Parathyroid adenoma (tissue), 2 donors: Measurements from ENCODE around the gene GJC2.

Experiments
- H2AFZ ChIP-seq: fragments of 300-600 bp; sonication (generic); one replicate; pipeline ENCODE4 v1.7.0; 2017; ENCODE audit warnings: antibody characterized with exemption, mild to moderate bottlenecking
- H3K27ac ChIP-seq: fragments of 300-600 bp; sonication (generic); one replicate; pipeline ENCODE4 v1.7.0; 2017
- H3K27me3 ChIP-seq: fragments of 300-600 bp; sonication (generic); one replicate; pipeline ENCODE4 v1.7.0; 2017; ENCODE audit warnings: low read length; ENCODE audit not compliant: control insufficient read depth, insufficient read depth
- H3K36me3 ChIP-seq: fragments of 300-600 bp; sonication (generic); one replicate; pipeline ENCODE4 v1.7.0; 2017; ENCODE audit warnings: low read length; ENCODE audit not compliant: control insufficient read depth, insufficient read depth
- H3K4me1 ChIP-seq: fragments of 300-600 bp; sonication (generic); one replicate; pipeline ENCODE4 v1.7.0; 2017; ENCODE audit warnings: control low read depth
- H3K4me2 ChIP-seq: fragments of 300-600 bp; sonication (generic); one replicate; pipeline ENCODE4 v1.7.0; 2017; ENCODE audit warnings: low read length
- H3K4me3 ChIP-seq: fragments of 300-600 bp; sonication (generic); one replicate; pipeline ENCODE4 v1.7.0; 2017; ENCODE audit warnings: low read depth, low read length
- H3K79me2 ChIP-seq: fragments of 300-600 bp; sonication (generic); one replicate; pipeline ENCODE4 v1.7.0; 2017; ENCODE audit warnings: control low read depth
- H3K9ac ChIP-seq: fragments of 300-600 bp; sonication (generic); one replicate; pipeline ENCODE4 v1.7.0; 2017; ENCODE audit warnings: mild to moderate bottlenecking
- H3K9me3 ChIP-seq: fragments of 300-600 bp; sonication (generic); one replicate; pipeline ENCODE4 v1.7.0; 2017; ENCODE audit warnings: low read length; ENCODE audit not compliant: control insufficient read depth
- TF ChIP-seq, protein P1 (sequence below): fragments of 300-600 bp; sonication (generic); IDR thresholded peaks from one replicate; pipeline ENCODE4 v1.7.0; 2017; ENCODE audit warnings: antibody characterized with exemption, mild to moderate bottlenecking
- donor health status: primary hyperparathyroidism.

The GJC2 gene

DNA sequence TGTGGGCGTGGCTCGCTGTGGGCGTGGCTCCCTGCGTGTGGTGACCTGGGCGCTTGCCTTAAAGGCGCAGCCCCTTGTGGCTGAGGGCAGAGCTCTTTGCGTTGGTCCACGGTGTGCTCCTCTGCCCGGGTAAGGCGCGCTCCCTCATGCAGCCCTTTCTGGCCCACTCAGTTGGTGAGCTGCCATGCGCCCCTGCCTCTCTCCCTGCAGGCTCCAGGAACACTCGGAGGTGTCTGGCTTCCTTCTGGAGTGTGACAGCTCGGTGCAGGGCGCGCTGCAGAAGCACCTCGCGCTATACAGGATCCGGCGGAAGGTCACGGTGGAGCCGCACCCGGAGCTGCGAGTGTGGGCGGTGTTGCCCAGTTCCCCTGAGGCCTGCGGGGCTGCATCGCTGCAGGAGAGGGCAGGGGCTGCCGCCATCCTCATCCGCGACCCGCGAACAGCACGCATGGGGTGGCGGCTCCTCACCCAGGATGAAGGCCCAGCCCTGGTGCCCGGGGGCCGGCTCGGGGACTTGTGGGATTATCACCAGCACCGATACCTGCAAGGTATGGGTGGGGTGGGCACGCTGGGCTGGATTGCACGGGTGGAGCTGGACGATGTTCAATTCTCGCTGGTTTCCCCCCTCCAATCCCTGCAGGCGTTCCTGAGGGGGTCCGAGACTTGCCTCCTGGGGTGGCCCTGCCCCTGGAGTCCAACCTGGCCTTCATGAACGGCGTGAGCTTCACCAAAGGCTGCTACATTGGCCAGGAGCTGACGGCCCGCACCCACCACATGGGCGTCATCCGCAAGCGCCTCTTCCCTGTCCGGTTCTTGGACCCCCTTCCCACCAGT is 25.0 kb downstream of the GJC2 start:
- H3K36me3 ChIP-seq = no peaks in the 10 kb centered on the region
- H3K9me3 ChIP-seq = no peaks in the 10 kb centered on the region
- H3K4me1 ChIP-seq = peaks cover 3% of the 10 kb centered on the region
- no peak overlapping the region for H2AFZ ChIP-seq
- no peaks in the 10 kb centered on the region for H3K27me3 ChIP-seq
- H3K4me3 ChIP-seq = no peak overlapping the region
- TF ChIP-seq, protein P1, sequence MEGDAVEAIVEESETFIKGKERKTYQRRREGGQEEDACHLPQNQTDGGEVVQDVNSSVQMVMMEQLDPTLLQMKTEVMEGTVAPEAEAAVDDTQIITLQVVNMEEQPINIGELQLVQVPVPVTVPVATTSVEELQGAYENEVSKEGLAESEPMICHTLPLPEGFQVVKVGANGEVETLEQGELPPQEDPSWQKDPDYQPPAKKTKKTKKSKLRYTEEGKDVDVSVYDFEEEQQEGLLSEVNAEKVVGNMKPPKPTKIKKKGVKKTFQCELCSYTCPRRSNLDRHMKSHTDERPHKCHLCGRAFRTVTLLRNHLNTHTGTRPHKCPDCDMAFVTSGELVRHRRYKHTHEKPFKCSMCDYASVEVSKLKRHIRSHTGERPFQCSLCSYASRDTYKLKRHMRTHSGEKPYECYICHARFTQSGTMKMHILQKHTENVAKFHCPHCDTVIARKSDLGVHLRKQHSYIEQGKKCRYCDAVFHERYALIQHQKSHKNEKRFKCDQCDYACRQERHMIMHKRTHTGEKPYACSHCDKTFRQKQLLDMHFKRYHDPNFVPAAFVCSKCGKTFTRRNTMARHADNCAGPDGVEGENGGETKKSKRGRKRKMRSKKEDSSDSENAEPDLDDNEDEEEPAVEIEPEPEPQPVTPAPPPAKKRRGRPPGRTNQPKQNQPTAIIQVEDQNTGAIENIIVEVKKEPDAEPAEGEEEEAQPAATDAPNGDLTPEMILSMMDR = no peak
- H3K27ac ChIP-seq = no peak overlapping the region
- no peak overlapping the region for H3K9ac ChIP-seq
- no peaks in the 10 kb centered on the region for H3K79me2 ChIP-seq
- H3K4me2 ChIP-seq = no peak overlapping the region

DNA sequence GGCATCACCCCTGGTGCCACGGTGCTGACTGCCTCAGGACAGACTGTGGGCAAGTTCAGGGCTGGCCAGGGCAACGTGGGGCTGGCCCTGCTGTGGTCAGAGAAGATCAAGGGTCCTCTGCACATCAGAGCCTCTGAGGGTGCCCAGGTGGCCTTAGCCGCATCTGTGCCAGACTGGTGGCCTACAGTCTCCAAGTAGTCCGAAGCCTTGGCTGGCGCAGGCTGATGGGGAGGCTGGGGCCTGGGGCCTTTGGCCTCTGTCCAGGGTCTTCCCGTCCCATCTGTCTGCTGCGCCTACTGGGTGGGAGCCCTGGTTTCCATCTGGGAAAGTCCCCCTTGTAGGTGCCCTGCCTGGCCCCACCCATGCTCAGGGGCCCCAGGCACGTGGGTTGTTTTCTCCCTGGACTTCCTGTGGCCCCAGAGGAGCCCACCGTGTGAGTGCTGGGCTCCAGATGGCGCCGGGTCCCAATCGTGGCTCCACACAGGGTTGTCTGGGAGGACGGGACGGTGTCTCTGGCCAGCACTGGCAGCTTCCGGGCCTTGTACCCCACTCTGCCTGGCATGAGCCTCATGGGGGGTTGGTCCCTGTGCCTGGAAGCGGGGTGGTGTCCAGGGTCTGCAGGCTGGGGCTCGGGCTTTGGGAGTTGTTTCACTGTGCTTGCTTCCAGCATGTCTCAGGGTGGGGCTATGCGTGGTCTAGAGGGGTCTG is 25.7 kb downstream of the GJC2 start:
- Histone ChIP-seq H2AFZ (no peak overlapping the region), H3K9me3 (no peaks in the 10 kb centered on the region), H3K4me2 (no peak overlapping the region), H3K4me3 (no peak overlapping the region), H3K4me1 (peaks cover 3% of the 10 kb centered on the region), H3K9ac (no peak overlapping the region), H3K36me3 (no peaks in the 10 kb centered on the region), H3K27ac (no peak overlapping the region), H3K79me2 (no peaks in the 10 kb centered on the region), H3K27me3 (no peaks in the 10 kb centered on the region)
- TF ChIP-seq, protein P1 = no peak

DNA sequence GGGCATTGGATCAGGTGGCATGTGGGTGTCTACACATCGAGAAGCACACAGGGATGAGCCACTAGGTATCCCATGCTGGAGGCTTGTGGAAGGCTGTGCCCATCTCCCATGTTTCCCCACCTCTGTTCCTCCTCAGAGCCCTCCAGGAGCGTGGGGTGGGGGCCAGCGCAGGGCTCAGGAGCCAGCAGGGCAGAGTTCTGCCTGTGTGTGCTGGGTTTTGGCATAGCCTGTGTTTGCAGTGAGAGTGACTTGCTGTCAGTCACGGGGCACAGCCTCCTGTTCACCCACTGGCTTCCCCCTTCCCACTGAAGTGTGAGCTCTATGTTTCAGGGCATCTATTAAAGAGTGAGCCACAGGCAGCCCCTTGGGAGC is 26.3 kb downstream of the GJC2 start:
- no peak overlapping the region for H3K9ac ChIP-seq
- peaks cover 3% of the 10 kb centered on the region for H3K4me1 ChIP-seq
- H3K36me3 ChIP-seq = no peaks in the 10 kb centered on the region
- no peak overlapping the region for H3K4me3 ChIP-seq
- no peaks in the 10 kb centered on the region for H3K79me2 ChIP-seq
- no peak overlapping the region for H2AFZ ChIP-seq
- no peak overlapping the region for H3K4me2 ChIP-seq
- H3K27me3 ChIP-seq = no peaks in the 10 kb centered on the region
- TF ChIP-seq, protein P1 = no peak
- H3K9me3 ChIP-seq = no peaks in the 10 kb centered on the region
- H3K27ac ChIP-seq = no peak overlapping the region

DNA sequence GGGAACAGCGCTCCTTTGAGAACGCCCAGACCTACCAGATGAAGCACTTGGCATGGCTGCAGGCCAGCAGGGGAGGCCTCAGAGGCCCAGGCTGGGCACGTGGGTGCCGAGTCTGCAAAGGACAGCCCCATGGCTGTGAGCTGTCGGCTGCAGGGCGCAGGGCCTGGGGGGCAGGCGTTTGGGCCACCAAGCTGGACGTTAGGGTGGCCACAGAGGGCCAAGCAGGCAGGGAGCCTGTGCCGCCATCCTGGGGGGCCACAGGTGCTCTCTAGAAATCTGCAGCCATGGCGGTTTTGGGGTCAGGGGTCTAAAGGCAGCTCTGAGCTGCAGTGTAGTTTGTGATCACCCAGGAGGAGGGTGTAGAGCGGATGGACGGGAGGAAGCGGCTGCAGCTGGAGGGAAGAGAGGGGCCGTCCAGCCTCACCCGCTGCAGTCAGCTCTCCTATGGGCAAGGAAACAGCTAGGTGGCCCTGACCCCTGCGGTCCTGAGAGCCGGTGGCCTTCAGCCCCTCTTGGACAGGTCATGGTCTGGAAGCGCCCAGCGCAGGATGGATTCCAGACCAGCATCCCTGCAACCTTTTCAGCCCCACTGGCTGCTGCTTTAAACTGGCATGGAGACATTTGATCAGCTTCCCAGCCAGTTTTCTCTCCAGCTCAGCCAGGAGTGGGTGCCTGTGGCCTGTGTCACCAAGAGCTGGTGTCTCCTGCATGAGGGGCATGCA is 26.9 kb downstream of the GJC2 start:
- no peak overlapping the region for H2AFZ ChIP-seq
- H3K4me3 ChIP-seq = no peak overlapping the region
- H3K27me3 ChIP-seq = no peaks in the 10 kb centered on the region
- no peaks in the 10 kb centered on the region for H3K9me3 ChIP-seq
- H3K9ac ChIP-seq = no peak overlapping the region
- no peak overlapping the region for H3K4me2 ChIP-seq
- TF ChIP-seq, protein P1 = no peak
- no peak overlapping the region for H3K27ac ChIP-seq
- H3K4me1 ChIP-seq = peaks cover 3% of the 10 kb centered on the region
- no peaks in the 10 kb centered on the region for H3K36me3 ChIP-seq
- no peaks in the 10 kb centered on the region for H3K79me2 ChIP-seq
